Measurements from ENCODE around the gene RRAS.
A peak's percentile ranks its signal among the peaks of the same experiment; 100 is the strongest.

DNA sequence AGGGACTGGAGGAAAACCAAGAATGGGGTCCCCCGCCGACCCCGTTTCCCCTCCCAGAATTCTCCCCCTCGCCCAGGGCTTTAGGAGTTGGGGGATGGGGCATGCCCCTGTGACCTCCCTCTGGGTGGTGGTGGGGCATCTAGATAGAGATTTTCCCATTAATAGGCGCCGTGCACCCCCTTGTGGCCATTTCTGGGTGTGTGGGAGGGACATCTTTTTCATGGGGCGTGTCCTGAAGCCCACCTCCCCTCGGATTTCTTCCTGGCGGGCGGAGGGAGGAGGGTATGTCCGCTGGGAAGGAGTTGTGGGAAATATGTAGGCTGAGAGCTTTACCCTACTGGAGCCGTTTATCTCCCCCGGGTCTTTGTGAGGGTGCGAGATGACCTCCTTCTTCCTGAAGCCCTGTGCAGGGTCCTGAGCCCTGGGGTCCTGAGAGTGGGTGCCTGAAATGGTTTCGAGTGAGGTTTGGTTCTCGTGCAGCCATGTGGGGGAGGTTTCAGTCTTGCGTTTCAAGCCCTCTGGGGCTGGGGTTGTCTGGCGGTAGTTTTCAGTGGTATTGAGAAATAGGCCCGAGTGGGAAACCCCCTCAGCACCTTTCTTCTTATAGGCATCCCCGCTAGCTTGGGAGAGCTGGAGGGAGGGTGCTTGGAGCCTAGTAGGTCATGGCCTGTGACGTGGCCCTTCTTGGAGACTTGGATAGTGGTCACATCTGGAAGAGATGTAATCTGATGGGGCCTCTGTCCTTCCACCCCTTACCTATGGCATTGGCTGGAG lies 38.1 kb upstream of the RRAS start:
- TF ChIP-seq TAF1 (IDR thresholded peaks at IDR 0.05; ENCODE audit: low read depth) (no peak), CREB1 (IDR thresholded peaks at IDR 0.05; ENCODE audit: low read depth) (no peak), EP300 (IDR thresholded peaks at IDR 0.05; ENCODE audit: borderline replicate concordance) (no peak), RAD21 (IDR thresholded peaks at IDR 0.05; ENCODE audit: low read depth) (peak; percentile 32; the same call in 1 of the 2 replicates), TCF12 (IDR thresholded peaks at IDR 0.05; ENCODE audit: low read depth) (no peak), CEBPB (IDR thresholded peaks at IDR 0.05) (0 out of 2 replicates have a peak, but pooled peaks have one; percentile 3), YY1 (IDR thresholded peaks at IDR 0.05; ENCODE audit: low read depth) (0 out of 2 replicates have a peak, but pooled peaks have one; percentile 19), NFIC (IDR thresholded peaks at IDR 0.05) (no peak)
- TF ChIP-seq, protein P1, sequence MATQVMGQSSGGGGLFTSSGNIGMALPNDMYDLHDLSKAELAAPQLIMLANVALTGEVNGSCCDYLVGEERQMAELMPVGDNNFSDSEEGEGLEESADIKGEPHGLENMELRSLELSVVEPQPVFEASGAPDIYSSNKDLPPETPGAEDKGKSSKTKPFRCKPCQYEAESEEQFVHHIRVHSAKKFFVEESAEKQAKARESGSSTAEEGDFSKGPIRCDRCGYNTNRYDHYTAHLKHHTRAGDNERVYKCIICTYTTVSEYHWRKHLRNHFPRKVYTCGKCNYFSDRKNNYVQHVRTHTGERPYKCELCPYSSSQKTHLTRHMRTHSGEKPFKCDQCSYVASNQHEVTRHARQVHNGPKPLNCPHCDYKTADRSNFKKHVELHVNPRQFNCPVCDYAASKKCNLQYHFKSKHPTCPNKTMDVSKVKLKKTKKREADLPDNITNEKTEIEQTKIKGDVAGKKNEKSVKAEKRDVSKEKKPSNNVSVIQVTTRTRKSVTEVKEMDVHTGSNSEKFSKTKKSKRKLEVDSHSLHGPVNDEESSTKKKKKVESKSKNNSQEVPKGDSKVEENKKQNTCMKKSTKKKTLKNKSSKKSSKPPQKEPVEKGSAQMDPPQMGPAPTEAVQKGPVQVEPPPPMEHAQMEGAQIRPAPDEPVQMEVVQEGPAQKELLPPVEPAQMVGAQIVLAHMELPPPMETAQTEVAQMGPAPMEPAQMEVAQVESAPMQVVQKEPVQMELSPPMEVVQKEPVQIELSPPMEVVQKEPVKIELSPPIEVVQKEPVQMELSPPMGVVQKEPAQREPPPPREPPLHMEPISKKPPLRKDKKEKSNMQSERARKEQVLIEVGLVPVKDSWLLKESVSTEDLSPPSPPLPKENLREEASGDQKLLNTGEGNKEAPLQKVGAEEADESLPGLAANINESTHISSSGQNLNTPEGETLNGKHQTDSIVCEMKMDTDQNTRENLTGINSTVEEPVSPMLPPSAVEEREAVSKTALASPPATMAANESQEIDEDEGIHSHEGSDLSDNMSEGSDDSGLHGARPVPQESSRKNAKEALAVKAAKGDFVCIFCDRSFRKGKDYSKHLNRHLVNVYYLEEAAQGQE (IDR thresholded peaks at IDR 0.05; ENCODE audit: low read depth), result no peak

Data from Ishikawa (cell line).